ENCODE results near the gene MMP14.

DNA sequence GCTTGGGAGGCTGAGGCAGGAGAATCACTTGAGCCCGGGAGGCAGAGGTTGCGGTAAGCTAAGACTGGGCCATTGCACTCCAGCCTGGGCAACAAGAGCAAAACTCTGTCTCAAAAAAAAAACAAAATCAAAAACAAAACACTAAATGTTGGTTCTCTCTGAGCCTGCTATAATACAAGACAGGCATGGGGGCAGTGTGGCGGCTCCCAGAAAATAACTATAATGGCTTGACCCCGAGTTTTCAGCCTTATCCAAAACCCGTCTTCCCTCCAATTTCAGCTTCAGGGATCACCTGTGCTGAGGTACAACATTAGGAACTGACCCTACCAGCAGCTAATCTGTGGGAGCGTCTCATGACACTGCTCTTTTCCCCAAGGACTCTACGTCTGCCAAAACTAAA is 22.0 kb upstream of the MMP14 start:
- TF ChIP-seq POLR2A (IDR thresholded peaks at IDR 0.05), result no peak
- TF ChIP-seq, protein P1, sequence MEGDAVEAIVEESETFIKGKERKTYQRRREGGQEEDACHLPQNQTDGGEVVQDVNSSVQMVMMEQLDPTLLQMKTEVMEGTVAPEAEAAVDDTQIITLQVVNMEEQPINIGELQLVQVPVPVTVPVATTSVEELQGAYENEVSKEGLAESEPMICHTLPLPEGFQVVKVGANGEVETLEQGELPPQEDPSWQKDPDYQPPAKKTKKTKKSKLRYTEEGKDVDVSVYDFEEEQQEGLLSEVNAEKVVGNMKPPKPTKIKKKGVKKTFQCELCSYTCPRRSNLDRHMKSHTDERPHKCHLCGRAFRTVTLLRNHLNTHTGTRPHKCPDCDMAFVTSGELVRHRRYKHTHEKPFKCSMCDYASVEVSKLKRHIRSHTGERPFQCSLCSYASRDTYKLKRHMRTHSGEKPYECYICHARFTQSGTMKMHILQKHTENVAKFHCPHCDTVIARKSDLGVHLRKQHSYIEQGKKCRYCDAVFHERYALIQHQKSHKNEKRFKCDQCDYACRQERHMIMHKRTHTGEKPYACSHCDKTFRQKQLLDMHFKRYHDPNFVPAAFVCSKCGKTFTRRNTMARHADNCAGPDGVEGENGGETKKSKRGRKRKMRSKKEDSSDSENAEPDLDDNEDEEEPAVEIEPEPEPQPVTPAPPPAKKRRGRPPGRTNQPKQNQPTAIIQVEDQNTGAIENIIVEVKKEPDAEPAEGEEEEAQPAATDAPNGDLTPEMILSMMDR (IDR thresholded peaks at IDR 0.05), result no peak

All from testis (tissue), 2 donors.